Stimulated activated naive CD4-positive, alpha-beta T cell (primary cell): ENCODE results near the gene TPRA1.

ENCODE experiments used
- DNase-seq, 6 experiments: peaks; one replicate each; lab custom pipeline; 2025; lab: John Stamatoyannopoulos, UW

TPRA1 gene

DNA sequence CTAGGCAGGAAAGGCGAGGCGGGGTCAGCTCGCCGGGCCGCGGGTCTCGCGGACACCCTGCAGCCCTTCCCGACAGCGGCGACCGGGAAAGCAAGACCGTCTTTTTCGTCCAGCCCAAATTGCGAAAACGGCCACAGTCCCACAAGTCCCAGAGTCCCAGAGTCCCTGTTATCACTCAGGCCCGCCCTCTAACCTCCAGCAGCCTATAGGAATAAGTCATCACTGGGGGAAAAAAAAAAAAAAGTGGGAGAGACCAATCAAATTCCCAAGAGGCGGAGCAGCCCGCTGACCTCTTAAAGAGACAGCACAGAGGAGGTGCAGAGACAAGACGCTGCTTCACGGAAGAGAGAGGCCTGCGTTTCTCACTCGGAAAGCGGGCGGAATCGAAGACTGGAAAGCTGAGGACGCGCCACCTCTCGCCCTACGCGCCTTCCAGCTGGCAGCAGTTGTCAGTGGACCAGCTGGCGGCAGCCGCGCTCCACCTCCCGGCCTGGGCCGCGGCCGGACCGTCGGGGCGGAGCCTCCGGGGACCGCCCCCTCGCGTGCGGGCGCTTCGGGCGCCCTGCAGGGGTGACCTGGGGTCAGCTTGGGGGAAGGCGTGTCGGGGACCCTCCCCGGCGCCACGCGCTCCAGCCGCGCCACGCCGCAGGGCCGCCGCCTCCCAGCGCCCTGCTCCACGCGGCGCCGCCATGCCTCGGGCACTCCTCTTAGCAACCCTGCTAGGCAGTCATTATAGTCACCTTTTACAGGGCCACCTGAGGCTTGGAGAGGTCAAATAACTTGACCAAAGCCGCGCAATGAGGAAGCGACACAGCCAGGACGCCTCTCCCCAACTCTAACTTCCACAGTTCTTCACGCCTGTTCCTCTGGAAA lies at the start of gene TPRA1:
TPRA1 (minus strand) TSS at position 141 of the 873 bp plus-strand sequence. CDS start 10,587 bp downstream, outside the sequence.
- peak; percentile 65 to 90 (median 82) for DNase-seq

DNA sequence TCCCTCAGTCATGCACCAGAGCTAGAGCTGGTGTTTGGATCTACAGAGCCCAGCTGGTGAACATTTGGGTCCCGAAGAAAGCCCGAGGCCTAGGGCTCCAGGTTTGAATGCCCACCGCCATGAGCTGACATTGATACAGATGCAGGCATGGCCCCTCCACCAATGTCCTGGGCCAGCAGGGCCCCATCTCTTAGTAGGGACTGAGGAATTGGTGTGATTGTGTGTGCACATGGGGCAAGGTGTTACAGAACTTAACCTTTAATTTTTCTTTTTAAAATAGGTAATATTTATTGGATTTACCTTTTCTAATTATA lies 49.5 kb upstream of the TPRA1 start:
- no peak for DNase-seq

DNA sequence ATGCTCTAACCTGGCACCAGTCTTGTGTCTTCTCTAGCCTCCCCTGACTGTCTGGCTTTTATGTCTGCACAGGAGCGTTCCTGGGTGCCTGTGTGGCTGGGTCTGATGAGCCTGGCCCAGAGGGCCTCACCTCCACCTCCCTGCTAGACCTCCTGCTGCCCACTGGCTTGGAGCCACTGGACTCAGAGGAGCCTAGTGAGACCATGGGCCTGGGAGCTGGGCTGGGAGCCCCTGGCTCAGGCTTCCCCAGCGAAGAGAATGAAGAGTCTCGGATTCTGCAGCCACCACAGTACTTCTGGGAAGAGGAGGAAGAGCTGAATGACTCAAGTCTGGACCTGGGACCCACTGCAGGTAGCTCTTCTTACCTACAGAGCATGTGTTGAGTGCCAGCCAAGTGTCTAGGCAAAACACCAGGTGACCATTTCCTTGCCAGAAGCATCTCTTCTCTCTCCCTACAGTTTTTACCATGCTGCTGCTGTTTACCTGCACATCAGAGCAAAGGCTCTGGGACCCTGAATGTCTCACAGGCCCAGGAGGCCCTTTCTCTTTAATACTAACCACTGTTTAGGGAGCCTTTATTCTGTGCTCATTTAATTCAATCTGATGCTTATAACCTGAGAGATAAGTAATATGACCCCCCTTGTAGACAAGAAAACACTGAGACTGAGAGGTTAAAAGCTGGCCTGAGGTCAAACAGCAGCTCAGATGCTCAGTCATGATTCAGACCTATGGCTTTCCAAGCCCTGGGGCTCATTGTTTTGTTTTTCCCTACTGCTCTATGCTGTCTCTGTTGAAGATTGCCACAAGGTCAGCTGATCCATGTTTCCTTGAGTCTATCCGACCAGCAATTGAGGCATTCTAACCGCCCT lies 48.9 kb upstream of the TPRA1 start:
- no peak for DNase-seq

DNA sequence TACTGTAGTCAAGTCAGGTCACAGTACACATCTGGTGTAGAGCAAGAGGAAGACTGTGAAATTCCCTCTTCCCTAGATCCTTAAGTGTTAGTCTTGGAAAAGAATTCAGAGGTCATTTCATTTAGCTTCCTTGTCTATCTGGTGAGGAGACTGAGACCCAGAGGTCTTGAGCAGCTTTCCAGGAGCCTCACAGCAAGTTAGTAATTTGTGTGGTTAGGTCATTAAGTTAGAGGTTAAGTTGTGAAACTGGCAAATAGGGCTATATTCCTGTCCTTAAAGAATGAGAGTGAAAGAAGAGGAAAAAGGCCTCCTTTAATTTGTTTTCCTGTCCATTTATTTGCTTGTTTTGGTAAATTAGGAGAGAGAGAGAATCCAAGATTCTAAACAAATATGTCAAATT lies 47.4 kb upstream of the TPRA1 start:
- DNase-seq: no peak

DNA sequence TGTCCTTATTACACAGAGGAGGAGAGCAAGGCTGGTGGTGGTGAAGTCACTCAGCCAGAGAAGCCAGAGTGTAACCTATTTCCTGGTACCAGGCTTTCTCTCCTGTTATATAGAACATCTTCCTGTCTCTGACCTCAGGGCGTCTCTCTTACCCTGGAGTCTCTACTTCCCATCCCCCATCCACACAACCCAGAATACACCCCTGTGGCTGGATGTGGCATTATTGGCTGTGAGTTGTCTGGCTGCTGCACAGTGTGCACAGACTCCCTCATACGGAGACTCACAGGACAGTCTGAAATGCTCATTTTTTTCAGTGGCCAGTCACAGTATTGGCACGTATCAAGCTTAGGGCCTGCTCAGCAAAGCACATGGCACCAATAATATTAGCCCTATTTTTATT lies 47.0 kb upstream of the TPRA1 start:
- peak in 3 of 6 experiments; percentile 26 to 28 (median 27) for DNase-seq

DNA sequence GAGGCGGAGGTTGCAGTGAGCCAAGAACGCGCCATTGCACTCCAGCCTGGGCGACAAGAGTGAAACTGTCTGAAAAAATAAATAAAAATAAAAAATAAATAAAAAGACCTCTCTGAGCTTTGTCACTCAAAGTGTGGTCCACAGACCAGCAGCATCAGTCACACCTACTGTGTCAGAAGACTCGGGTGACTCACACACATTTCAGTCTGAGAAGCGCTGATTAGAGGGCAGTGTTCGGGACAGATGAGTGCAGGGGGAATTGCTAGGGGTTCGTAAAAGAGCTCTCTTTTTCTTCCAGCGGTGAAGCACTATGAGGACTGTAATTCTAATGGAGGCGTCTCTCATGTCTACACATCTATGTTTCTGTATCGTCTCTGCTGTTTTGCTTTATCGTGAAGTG lies 44.1 kb upstream of the TPRA1 start:
- no peak for DNase-seq

DNA sequence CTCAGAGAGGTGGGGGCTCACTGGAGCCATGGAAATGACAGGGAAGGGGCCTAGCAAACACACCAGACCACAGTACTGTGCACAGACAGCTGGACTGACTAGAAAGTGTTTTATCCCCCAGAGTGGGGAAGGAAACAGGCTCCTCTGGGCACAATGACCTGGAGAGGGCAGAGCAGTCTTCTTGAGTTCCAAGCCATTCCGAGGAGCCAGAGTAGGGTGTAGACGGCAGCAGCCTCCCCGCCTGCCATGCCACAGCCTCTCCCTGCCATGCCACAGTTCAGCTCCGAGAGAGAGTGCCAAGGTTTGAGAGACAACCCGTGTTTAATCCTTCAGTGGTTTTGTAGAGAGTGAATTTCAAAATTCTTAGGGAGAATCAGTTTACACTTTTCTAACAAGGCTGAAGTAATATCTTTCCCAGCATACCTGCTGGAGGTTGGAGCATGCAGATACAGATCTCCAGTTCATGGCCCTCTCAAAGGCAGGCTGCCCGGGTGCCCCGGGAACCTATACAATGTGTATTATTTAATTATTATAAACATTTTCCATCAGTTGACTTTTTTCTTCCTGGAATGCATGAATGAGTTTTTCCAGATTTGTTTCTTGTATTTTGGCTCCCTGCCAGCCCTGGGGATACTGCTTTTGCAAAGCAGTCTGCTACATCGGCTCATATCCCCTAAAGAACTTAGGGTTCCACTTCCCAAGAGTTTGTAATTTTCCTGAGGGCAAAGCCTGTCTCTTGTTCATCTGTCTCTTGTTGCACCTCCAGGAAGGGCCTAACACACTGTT lies 41.7 kb upstream of the TPRA1 start:
- DNase-seq: no peak

DNA sequence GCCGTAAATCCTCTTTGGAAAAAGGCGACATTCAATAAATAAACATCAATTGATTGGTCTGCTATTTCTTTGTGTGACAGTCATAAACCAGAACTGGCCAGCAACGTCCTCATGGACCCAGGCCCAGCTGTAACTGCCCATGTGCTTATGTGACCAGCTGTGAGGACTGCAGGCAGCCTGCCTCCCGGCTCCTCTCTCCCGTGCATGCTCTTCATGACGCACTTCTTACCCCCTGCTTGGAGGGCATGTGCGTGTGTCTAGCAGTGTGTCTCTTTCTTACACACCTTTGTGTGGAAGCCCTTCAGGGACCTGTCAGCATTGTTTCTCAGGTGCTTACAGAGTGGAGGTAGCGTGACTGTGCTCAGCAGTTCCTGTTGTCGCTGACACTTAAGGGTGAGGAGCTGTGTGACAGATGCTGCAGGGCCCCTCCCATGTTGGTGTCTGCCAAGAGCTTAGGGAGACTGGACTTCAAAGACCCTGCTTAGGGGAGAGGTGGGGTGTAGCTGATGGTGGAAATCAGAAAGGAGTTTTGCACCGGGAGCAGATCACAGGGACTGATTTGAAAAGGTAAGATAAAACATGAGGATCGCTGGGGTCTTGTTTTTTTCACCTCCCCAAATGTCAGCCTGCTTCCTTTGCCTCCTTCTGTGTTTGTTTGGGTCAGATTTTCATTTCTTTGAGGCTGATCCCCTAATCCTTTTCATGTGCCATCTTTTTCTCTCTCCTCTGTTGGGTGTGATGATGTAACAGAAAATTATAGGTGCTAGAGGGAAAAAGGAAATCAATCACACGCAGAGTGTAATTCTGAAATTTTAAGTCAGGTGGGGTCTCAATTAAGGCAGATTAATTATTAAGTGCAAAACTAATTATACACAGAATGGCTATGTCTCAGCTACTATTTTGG lies 40.5 kb upstream of the TPRA1 start:
- DNase-seq: no peak

DNA sequence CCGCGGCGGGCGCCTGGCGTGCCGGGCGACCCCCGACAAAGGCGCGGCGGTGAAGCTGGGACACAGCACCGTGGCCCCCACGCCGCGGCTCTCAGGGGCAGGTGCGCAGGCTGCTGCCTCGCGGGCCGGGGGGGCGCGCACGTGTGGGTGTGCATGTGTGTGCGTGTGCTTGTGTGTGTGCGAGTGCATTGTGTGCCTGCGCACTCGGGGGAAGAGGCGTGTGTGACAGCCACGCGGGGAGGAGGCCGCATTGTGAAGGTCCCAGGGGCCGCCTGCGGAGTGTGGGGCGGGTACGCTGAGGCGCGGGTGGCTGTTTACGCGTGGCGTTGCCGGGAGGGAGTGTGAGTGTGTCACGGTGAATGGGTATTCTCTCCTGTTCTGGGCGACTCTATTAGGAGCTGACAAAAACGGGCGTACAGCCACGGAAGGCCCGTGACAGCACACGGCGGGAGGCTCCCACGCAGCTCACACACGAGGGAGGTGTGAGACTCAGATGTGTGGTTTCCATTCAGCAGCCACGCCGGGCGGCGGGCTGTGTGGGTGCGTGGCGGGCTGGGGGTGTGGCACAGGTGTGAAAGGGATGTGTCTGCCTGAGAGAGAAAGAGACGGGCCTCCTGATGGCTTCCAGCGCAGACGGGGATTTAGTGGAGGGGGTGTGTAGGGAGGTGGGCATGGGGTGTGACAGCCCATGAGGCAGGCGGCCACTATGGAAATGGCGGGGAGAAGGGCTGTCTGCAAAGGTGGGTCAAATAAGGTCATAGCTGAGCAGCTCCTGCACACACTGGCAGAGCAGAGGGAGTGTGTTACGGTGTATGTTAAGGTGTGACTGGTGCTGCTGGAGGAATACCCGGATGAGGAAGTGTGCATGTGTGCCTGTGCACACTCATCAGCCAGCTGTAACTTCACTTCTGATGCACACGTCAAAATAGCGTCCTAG lies 39.2 kb upstream of the TPRA1 start:
- peak in 4 of 6 experiments; percentile 17 to 52 (median 33) for DNase-seq

DNA sequence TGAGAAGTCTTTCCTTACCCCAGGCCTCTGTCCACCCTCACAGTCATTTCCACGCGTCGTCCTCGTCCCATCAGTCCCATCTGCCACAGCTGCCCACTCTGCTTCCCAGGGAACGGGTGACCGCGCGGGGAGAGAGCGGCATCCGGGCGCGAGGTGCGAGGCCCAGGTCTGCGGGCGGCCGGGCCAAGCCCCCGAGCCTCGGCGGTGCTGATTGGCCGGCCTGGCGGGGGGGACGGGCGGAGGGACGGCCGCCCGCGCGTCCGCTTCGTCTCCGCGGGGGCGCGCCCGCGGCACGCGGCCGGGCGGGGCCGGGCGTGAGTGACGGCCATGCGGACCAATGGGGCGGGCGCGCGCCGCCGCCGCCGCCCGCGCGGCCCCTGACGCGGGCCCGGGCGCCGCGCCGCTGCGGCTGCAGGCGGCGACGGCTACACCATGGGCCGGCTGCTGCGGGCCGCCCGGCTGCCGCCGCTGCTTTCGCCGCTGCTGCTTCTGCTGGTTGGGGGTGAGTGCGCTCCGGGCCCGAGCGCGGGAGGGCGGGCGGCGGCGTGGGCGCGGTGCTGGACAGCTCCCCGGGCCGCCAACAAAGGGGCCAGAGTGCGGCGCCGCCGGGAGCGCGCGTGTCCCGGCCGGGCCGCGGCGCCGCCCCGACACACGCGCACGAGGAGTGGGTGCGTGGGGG lies 38.4 kb upstream of the TPRA1 start, which contains the start of gene PODXL2:
PODXL2 (plus strand) TSS at position 398 of the 679 bp plus-strand sequence; CDS start at position 433, 35 bp downstream.
- DNase-seq: peak in 4 of 6 experiments; percentile 22 to 40 (median 28)

DNA sequence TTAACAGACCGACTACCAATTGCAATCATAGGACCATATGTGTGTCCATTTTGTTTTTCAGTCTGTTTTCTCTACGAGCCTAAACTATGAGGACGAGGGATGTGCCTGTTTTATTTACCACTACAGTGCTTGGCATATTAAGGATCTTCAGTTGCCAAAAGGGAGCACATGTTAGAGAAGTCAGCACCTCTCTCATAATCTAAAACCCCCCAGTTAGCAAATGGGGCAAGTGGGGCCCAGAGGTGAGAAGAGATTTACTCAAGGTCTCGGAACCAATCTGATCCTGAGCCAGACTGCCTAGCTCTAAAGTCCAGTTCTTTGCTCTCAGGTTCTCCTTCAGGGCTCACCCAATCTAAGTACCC lies 37.9 kb upstream of the TPRA1 start:
- DNase-seq: peak in 1 of 6 experiments; percentile 31

DNA sequence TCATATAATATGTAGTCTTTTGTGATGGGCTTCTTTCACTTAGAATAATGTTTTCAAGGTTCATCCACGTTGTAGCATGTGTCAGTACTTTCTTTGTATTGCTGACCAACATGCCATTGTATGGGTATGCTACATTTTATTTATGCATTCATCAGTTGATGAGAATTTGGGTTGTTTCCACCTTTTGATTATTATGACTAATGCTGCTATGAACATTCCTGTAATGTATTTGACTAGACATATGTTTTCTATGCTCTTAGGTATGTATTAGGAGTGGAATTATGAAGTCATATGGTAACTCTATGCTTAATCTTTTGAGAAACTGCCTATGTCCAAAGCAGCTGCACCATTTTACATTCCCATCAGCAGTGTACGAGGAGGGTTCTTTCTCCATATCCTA lies 35.3 kb upstream of the TPRA1 start:
- no peak for DNase-seq

DNA sequence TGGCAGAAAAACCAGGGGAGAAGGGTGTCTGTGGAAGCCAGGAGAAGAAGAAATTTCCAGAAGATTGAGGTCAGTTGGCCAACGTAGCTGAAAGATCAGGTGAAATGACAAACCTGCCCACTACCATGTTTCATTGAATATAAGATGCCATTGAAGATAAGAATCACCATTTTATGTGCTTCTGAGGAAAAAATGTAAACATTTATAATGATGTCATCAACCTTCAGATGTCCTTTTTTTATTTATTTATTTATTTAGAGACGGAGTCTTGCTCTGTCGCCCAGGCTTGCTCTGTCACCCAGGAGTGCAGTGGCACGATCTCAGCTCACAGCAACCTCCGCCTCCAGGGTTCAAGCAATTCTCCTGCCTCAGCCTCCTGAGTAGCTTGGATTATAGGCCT lies 33.5 kb upstream of the TPRA1 start:
- no peak for DNase-seq

DNA sequence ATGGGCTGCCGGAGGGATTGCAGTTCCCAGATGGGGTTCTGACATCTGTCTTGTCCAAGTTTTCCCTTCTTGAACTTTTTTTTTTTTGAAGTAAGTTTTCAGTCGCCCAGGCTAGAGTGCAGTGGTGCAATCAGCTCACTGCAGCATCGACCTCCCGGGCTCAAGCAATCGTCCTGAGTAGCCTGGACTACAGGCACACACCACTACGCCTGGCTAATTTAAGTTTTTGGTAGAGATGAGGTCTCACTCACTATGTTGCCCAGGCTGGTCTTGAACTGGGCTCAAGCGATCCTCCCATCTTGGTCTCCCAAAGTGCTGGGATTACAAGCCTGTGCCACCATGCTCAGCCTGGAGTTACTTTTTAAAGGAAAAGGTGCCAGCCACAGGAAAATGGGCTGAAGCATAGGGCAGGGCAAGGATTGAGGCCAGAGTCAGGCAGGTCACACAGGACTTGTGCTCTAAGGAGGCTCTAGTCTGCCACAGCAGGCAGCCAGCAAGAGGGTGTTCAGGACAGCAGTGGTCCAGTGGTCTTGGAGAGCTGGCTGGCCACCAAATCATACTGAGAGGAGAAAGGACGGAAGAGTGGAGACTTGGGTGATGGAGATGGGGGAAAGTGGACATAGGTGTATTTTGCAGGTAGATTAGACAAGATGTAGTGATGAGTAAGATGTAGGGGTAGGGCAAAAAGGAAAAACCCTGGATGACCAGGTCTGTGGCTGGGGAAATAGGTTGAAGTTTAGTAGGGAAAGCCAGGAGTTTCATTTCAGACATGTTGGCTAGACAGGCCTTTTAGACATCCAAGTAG lies 32.4 kb upstream of the TPRA1 start:
- DNase-seq: no peak

DNA sequence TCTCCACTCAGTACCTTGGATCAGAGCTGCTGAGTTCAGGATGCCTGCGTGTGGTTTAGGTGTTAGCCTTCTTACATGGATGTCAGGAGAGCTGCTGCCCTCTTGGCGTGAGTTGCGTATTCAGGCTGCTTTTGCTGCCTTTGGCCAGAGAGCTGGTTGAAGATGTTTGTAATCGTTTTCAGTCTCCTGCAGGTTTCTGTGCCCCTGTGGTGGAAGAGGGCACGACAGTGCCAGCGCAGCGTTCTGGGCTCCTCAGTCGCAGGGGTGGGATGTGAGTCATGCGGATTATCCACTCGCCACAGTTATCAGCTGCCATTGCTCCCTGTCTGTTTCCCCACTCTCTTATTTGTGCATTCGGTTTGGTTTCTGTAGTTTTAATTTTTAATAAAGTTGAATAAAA lies 31.5 kb upstream of the TPRA1 start:
- no peak for DNase-seq

DNA sequence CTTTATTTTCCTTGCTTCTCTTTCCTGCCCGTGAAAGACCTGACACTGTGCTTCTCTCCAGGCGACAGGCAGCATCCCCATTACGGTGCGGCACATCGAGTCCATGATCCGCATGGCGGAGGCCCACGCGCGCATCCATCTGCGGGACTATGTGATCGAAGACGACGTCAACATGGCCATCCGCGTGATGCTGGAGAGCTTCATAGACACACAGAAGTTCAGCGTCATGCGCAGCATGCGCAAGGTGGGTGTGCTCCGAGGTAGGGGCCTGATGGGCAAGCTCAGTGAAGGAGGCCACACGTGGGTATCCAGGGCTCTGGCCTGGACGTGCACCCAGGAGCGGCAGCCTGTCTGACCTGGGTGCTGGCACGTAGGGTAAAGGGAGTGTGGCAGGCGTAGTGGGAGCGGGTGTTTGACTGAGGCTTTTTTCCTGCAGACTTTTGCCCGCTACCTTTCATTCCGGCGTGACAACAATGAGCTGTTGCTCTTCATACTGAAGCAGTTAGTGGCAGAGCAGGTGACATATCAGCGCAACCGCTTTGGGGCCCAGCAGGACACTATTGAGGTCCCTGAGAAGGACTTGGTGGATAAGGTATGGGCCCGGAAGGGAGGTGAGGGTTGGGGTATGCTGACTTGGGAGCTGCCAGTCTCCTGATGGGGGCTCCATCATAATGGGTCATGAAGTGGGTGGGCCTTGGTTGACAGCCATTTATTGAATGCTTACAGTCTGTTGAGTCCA lies 30.3 kb upstream of the TPRA1 start:
- DNase-seq: no peak

DNA sequence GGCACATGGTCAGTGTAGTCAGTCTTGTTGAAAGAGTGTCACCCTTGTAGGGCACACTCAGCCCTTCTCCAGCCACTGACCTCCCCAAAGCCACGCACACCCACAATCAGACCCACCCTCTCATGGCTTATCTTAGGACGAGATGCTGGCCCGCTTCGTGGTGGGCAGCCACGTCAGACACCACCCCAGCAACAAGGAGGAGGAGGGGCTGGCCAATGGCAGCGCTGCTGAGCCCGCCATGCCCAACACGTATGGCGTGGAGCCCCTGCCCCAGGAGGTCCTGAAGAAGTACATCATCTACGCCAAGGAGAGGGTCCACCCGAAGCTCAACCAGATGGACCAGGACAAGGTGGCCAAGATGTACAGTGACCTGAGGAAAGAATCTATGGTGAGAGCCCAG lies 28.4 kb upstream of the TPRA1 start:
- DNase-seq: no peak
